ENCODE data around the gene HS3ST4. TPM values are rescaled to one million over a fixed set of nuclear protein-coding genes. Genes with fewer than 3 reads are reported as not detected.

Gene HS3ST4
- total RNA-seq, 2 donors from 2014 or later, result 4.7 to 5.0 TPM

GRCh38 chr16:25828510-25828909 lies 136.8 kb downstream of the HS3ST4 start:
- peaks cover 5% of the 10 kb centered on the region for H3K4me1 Mint-ChIP-seq
- H3K36me3 ChIP-seq (ENCODE audit: control insufficient read depth, insufficient read depth, low read length), result no peaks in the 10 kb centered on the region
- peaks cover 3% of the 10 kb centered on the region for H3K27me3 Mint-ChIP-seq (ENCODE audit: insufficient read depth)
- no peak overlapping the region for H3K27ac ChIP-seq (ENCODE audit: low read depth, low read length)
- peaks cover 19% of the 10 kb centered on the region for H3K9me3 Mint-ChIP-seq
- WGBS, 2 experiments (ENCODE audit: insufficient coverage in 1 of 2, insufficient read length in 1 of 2), result 90 to 93% methylated on average over 2 to 3 of the region's 3 CpGs
- DNase-seq, result no peak
- peaks cover 8% of the 10 kb centered on the region for H3K9me3 ChIP-seq (ENCODE audit: control insufficient read depth, low read length)
- H3K4me3 ChIP-seq (ENCODE audit: low read length), result no peak overlapping the region
- no peaks in the 10 kb centered on the region for H3K4me1 ChIP-seq (ENCODE audit: control insufficient read depth, insufficient read depth, low read length)
- no peak overlapping the region for H3K9ac ChIP-seq (ENCODE audit: extremely low read depth, low read length, poor library complexity, severe bottlenecking)
- TF ChIP-seq CTCF (conservative IDR thresholded peaks at IDR 0.05), result no peak
- no peaks in the 10 kb centered on the region for H3K27me3 ChIP-seq (ENCODE audit: control insufficient read depth, insufficient read depth, low read length, poor library complexity, severe bottlenecking)
- peaks cover 11% of the 10 kb centered on the region for H3K36me3 Mint-ChIP-seq (ENCODE audit: low read depth)
- H3K4me3 Mint-ChIP-seq, result no peak overlapping the region
- no peak overlapping the region for H3K27ac Mint-ChIP-seq

DNA sequence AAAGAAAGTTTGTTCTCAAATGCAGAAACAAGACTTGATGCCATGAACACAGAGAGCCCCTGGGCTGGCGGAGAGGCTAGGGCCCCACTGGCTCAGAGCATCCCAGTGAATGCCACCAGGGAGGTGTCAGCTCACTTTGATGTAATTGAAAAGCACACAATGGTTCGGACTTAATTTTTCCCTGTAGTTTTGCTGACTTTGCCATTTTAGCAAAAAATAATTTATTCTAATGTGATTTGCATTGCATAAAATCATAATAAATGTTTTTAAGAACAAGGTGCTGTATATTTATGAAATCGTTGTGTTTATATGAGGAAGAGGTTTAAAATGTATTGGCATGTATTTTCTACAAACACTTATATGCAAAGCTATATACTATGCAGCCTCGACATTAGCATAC lies 140.5 kb downstream of the HS3ST4 start:
- Histone ChIP-seq H3K36me3 (ENCODE audit: control insufficient read depth, insufficient read depth, low read length) (no peaks in the 10 kb centered on the region), H3K27me3 (ENCODE audit: control insufficient read depth, insufficient read depth, low read length, poor library complexity, severe bottlenecking) (no peaks in the 10 kb centered on the region), H3K27ac (ENCODE audit: low read depth, low read length) (no peak overlapping the region), H3K9ac (ENCODE audit: extremely low read depth, low read length, poor library complexity, severe bottlenecking) (no peak overlapping the region), H3K4me1 (ENCODE audit: control insufficient read depth, insufficient read depth, low read length) (no peaks in the 10 kb centered on the region), H3K4me3 (ENCODE audit: low read length) (no peak overlapping the region), H3K9me3 (ENCODE audit: control insufficient read depth, low read length) (peaks cover 8% of the 10 kb centered on the region)
- no peak for DNase-seq
- H3K27me3 Mint-ChIP-seq (ENCODE audit: insufficient read depth), result peaks cover 1% of the 10 kb centered on the region
- no peak for TF ChIP-seq CTCF (conservative IDR thresholded peaks at IDR 0.05)
- peaks cover 11% of the 10 kb centered on the region for H3K36me3 Mint-ChIP-seq (ENCODE audit: low read depth)
- H3K4me1 Mint-ChIP-seq, result peaks cover 21% of the 10 kb centered on the region
- peaks cover 19% of the 10 kb centered on the region for H3K9me3 Mint-ChIP-seq
- H3K4me3 Mint-ChIP-seq, result no peak overlapping the region
- 91 to 100% methylated on average over 1 to 3 of the region's 4 CpGs for WGBS, 2 experiments (ENCODE audit: insufficient coverage in 1 of 2, insufficient read length in 1 of 2)
- H3K27ac Mint-ChIP-seq, result no peak overlapping the region

DNA sequence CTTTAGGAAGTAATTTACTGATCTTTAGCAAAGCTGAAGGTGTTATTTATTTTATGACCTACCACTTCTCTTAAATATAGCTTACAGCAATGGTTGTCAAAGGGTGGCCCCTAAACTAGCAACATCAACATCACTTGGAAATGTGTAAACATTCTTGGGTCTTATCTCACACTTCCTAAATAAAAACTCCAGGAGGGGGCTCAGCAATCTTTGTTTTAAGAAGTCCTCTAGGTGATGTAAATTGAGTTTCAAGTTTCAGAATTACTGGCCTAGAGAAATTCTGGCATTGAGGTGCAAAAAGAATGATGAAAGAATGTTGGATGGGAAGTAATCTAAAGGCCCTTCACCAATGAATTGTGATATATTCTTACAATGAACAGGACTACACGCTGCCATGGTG lies 142.3 kb downstream of the HS3ST4 start:
- no peak for DNase-seq
- no peak overlapping the region for H3K27ac ChIP-seq (ENCODE audit: low read depth, low read length)
- peaks cover 4% of the 10 kb centered on the region for H3K36me3 Mint-ChIP-seq (ENCODE audit: low read depth)
- H3K9ac ChIP-seq (ENCODE audit: extremely low read depth, low read length, poor library complexity, severe bottlenecking), result no peak overlapping the region
- no peak overlapping the region for H3K4me3 ChIP-seq (ENCODE audit: low read length)
- H3K4me1 Mint-ChIP-seq, result peaks cover 34% of the 10 kb centered on the region
- no peak overlapping the region for H3K4me3 Mint-ChIP-seq
- no peaks in the 10 kb centered on the region for H3K27me3 ChIP-seq (ENCODE audit: control insufficient read depth, insufficient read depth, low read length, poor library complexity, severe bottlenecking)
- H3K9me3 ChIP-seq (ENCODE audit: control insufficient read depth, low read length), result no peaks in the 10 kb centered on the region
- no peak for TF ChIP-seq CTCF (conservative IDR thresholded peaks at IDR 0.05)
- peaks cover 3% of the 10 kb centered on the region for H3K4me1 ChIP-seq (ENCODE audit: control insufficient read depth, insufficient read depth, low read length)
- peaks cover 1% of the 10 kb centered on the region for H3K27me3 Mint-ChIP-seq (ENCODE audit: insufficient read depth)
- WGBS, 2 experiments (ENCODE audit: insufficient coverage in 1 of 2, insufficient read length in 1 of 2), result 100% methylated on average over 1 of the region's 1 CpG; no CpG with 5 or more reads in 1 of the 2 experiments
- H3K36me3 ChIP-seq (ENCODE audit: control insufficient read depth, insufficient read depth, low read length), result no peaks in the 10 kb centered on the region
- H3K9me3 Mint-ChIP-seq, result peaks cover 11% of the 10 kb centered on the region
- no peak overlapping the region for H3K27ac Mint-ChIP-seq
